HepG2 (cell line): Measurements from ENCODE around the gene TBC1D14. TPM values are rescaled to one million over a fixed set of nuclear protein-coding genes. Genes with fewer than 3 reads are reported as not detected.

Experiments
- CBX5 ChIP-seq: sonication (generic); formaldehyde crosslinking; IDR thresholded peaks from 2 replicates; pipeline ENCODE4 v1.4.0; 2020; ENCODE audit warnings: missing genetic modification reagents, borderline replicate concordance
- DZIP1 ChIP-seq: sonication (generic); formaldehyde crosslinking; IDR thresholded peaks from 2 replicates; pipeline ENCODE4 v1.5.0; 2020; ENCODE audit warnings: mild to moderate bottlenecking, missing genetic modification reagents
- HBP1 ChIP-seq: IDR thresholded peaks from 2 replicates; pipeline ENCODE4 v1.6.1; 2016; ENCODE audit warnings: low read depth, control low read depth
- HMG20B ChIP-seq: conservative IDR thresholded peaks from 2 replicates; pipeline ENCODE4 v1.6.1; 2016; ENCODE audit warnings: missing genetic modification reagents, missing compliant biosample characterization
- HNF4G ChIP-seq, 2 experiments: sonication (generic) in 1 of 2; formaldehyde crosslinking in 1 of 2; IDR thresholded peaks; 2 replicates each; pipeline versions ENCODE4 v1.4.0 to v1.6.1; 2011 to 2020; ENCODE audit warnings: borderline replicate concordance in 2 of 2, low read depth in 2 of 2, mild to moderate bottlenecking in 2 of 2, low read length in 1 of 2, missing genetic modification reagents in 1 of 2, moderate library complexity in 1 of 2
- MED13 ChIP-seq: sonication (generic); formaldehyde crosslinking; IDR thresholded peaks from 2 replicates; pipeline ENCODE4 v1.5.0; 2020; ENCODE audit warnings: missing genetic modification reagents
- NONO ChIP-seq, 2 experiments: fragments of 450-650 bp in 1 of 2; sonication (generic) in 1 of 2; formaldehyde crosslinking in 1 of 2; IDR thresholded peaks in 1 of 2; conservative IDR thresholded peaks in 1 of 2; 2 replicates each; pipeline versions ENCODE4 v1.6.1 to v1.8.0; 2017 to 2022; ENCODE audit warnings: mild to moderate bottlenecking in 1 of 2, missing genetic modification reagents in 1 of 2, moderate library complexity in 1 of 2
- RAD51 ChIP-seq: fragments of 450-650 bp; IDR thresholded peaks from 2 replicates; pipeline ENCODE4 v1.6.1; 2016; ENCODE audit warnings: borderline replicate concordance
- TEF ChIP-seq: sonication (generic); formaldehyde crosslinking; IDR thresholded peaks from 2 replicates; pipeline ENCODE4 v1.5.0; 2020; ENCODE audit warnings: missing genetic modification reagents
- ZNF205 ChIP-seq: IDR thresholded peaks from 2 replicates; pipeline ENCODE4 v1.6.1; 2018; ENCODE audit warnings: missing biosample characterization, missing genetic modification reagents
- ZNF276 ChIP-seq: sonication (generic); formaldehyde crosslinking; IDR thresholded peaks from 2 replicates; pipeline ENCODE4 v1.4.0; 2020; ENCODE audit warnings: mild to moderate bottlenecking, low read depth, missing genetic modification reagents
- ZNF484 ChIP-seq: sonication (generic); formaldehyde crosslinking; IDR thresholded peaks from 2 replicates; pipeline ENCODE4 v1.5.1; 2020; ENCODE audit warnings: mild to moderate bottlenecking, low read depth, missing genetic modification reagents, borderline replicate concordance
- ZNF609 ChIP-seq: sonication (generic); formaldehyde crosslinking; IDR thresholded peaks from 2 replicates; pipeline ENCODE4 v1.4.0; 2020; ENCODE audit warnings: mild to moderate bottlenecking, missing genetic modification reagents, borderline replicate concordance
- ZNF773 ChIP-seq: sonication (generic); formaldehyde crosslinking; IDR thresholded peaks from 2 replicates; pipeline ENCODE4 v1.4.0; 2020; ENCODE audit warnings: missing genetic modification reagents, borderline replicate concordance
- ZZZ3 ChIP-seq: sonication (generic); formaldehyde crosslinking; IDR thresholded peaks from 2 replicates; pipeline ENCODE4 v1.4.0; 2020; ENCODE audit warnings: missing genetic modification reagents, mild to moderate bottlenecking, borderline replicate concordance
- polyA plus RNA-seq, 8 experiments: library from polyadenylated mRNA; depleted of rRNA in 3 of 8; stranded (reverse) in 7 of 8; unstranded in 1 of 8; fragments of >200 nt; fragmentation: Illumina TruSeq in 4 of 8; extraction: Trizol in 4 of 8; gene quantifications; 2 replicates each; pipeline versions ENCODE4 v1.2.1 to v1.2.3, GENCODE V29; 2011 to 2016; ENCODE audit warnings: low read depth in 4 of 8, missing spikeins in 1 of 8, mixed read lengths in 1 of 8; ENCODE audit not compliant: insufficient read depth in 1 of 8
- total RNA-seq, 5 experiments: library from RNA; depleted of rRNA; stranded (reverse); fragments of >200 nt; fragmentation: Illumina TruSeq; extraction: Trizol; gene quantifications; 2 replicates each; pipeline ENCODE4 v1.2.3, GENCODE V29; 2016; ENCODE audit warnings: low read depth in 1 of 5

TBC1D14 gene
- total and polyA plus RNA-seq, 2 of the 13 experiments (the other 11 are each of a cell fraction or from before 2014, with no cell fraction given): 29.5 to 46.5 TPM

GRCh38 chr4:6986781-6987587, 77.4 kb downstream of the TBC1D14 start (continued):
- TF ChIP-seq NONO (IDR thresholded peaks at IDR 0.05) (no peak), NONO (CRISPR knock-in tag; conservative IDR thresholded peaks at IDR 0.05) (peak; percentile 69; the same call in 1 of the 2 replicates), HNF4G (IDR thresholded peaks at IDR 0.05; ENCODE audit: borderline replicate concordance, low read depth, low read length) (no peak), HNF4G (CRISPR knock-in tag; IDR thresholded peaks at IDR 0.05; ENCODE audit: borderline replicate concordance, low read depth) (no peak), ZNF609 (CRISPR knock-in tag) (no peak), ZNF205 (CRISPR knock-in tag) (no peak), CBX5 (CRISPR knock-in tag) (no peak), HMG20B (CRISPR knock-in tag) (no peak), ZNF773 (CRISPR knock-in tag) (peak; percentile 19; the same call in 1 of the 2 replicates), RAD51 (no peak), ZNF484 (CRISPR knock-in tag) (no peak), ZZZ3 (CRISPR knock-in tag) (no peak), DZIP1 (no peak), HBP1 (CRISPR knock-in tag) (peak; percentile 38; the same call in 1 of the 2 replicates), TEF (CRISPR knock-in tag) (0 out of 2 replicates have a peak, but pooled peaks have one; percentile 37), MED13 (CRISPR knock-in tag) (peak; percentile 68; the same call in 1 of the 2 replicates), ZNF276 (0 out of 2 replicates have a peak, but pooled peaks have one; percentile 42)
